HG03025 (cell line): ENCODE data around the gene ABCC11.

Source experiments
- ATAC-seq: cut with Tn5 transposase; IDR thresholded peaks from one replicate; pipeline ENCODE4 v1.9.1; 2021; ENCODE audit warnings: mild to moderate bottlenecking, moderate library complexity; ENCODE audit not compliant: unreplicated experiment, low FRiP score

The ABCC11 gene

DNA sequence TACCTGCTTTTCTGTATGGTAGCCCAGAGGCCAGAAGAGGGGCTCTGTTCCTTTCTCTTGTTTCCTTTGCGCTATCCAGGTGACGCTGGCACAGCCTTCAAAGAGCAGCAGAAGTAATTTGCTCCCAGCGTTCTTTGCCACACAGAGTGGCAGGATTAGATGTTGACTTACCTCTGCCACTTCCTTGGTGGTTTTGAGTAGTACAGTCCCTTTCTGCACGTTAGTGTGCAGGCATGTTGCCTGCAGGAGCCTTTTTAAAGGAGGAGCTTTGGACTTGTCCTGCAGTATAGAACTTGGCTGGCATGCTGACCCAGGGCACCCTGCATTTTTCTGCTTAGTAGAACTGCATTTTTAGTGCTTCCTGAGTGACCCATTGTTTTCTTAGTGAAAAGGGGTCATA, at the start of gene ABCC11:
Gene ABCC11, minus strand, starts transcription at position 229 of the 400 bp plus-strand sequence. CDS start 15,618 bp downstream, outside the sequence.
- no peak for ATAC-seq

DNA sequence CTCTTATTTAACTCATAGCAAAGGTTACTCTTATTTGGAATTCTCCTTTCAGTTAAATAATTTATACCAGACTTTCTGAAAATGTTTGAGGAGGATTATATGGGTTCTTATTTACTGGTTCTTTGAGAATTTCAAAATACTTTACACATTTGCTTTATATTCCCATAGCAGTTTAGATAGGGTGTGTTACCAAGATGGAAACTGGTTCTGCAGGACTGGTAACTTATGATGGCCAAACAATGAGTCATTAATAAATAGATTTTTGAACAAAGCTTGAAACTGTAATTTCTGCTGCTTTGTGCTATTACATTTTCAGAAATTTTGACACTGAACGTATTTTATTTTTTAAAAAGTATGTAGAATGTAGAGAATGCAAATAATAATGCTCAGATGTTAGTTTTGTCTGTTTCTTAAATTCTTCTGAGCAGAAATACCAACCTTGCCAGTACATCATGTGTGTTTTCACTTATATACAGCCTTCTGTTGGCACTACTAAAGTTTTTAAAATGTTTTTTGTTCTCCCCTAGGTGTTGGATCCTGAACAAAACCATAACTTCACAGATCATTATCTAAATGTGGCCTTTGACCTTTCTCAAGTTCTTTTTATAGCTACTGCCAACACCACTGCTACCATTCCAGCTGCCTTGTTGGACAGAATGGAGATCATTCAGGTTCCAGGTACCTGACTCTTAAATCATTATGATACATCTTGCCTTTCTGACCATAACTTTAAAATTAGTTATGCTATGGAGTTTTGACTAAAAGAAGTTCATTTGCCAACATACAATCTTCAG, 48.3 kb upstream of the ABCC11 start:
- no peak for ATAC-seq

DNA sequence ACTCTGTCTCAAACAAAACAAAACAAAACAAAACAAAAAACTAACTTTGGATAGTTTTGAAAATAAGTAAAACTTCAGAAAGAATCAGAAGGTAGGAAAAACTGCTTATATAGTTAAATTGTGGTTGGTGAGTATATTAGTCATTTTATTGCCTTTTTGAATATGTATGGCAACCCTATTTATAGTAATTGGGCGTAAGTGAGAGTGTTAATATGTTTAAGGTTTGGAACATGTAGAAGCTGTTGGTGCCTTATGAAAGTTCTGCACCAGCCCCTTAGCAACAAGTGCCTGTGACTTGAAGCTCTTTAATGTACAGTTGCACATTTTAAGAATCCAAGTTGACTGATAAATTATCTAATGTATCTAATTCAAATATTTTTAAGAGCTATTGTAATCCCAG, 47.4 kb upstream of the ABCC11 start:
- no peak for ATAC-seq

DNA sequence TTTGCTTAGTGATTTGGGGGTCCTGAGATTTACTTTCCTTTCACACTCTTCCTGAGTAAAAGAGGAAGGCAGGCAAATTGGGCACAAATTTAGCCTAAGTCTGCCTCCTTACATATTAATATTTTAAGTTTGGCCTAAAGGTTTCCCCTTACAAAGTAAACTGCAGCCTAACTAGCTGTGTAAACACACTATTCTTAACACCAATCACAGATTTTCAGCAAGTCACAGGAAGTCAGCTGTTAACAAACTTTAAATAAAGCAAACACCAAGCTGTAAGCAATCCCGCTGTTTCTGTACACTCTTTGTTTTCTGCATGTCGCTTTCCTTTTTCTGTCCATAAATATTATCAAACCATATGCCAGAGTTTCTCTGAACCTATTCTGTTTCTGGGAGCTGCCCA, 45.1 kb upstream of the ABCC11 start:
- ATAC-seq, result no peak

DNA sequence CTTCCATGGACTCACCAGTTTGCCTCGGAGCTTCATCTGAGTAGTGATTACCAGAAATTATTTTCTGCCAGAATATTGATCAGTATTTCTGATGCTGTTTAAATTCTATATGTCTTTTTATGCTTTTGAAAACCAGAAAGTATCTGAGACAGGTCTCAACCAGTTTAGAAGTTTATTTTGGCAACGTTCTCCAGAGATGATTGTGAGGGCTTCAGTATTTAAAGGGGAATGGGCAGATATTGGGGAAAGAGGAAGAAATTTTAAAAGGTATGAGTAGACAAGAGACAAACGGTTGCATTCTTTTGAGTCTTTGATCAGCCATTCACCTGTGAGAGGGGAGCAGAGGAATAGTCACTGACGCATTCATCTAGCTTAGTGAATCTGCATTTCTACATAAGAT, 44.4 kb upstream of the ABCC11 start:
- ATAC-seq, result no peak

DNA sequence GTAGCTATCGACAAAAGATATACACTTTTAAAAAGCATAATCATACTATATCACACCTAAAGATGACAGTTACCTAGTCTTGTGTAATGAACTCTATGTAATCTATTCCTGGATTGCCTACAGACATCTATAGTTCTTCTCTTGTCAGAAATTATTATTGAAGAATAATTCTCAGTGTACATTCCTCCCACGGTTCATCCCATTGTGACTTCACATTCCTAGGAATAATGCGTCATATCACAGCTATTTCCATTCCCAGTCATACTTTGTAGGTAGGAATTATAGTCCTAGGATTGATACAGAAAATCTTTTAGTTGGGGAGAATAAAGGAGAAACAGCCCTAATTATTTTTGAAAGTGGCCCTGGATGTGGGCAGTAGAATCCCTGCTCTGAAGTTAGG, 44.0 kb upstream of the ABCC11 start:
- no peak for ATAC-seq

DNA sequence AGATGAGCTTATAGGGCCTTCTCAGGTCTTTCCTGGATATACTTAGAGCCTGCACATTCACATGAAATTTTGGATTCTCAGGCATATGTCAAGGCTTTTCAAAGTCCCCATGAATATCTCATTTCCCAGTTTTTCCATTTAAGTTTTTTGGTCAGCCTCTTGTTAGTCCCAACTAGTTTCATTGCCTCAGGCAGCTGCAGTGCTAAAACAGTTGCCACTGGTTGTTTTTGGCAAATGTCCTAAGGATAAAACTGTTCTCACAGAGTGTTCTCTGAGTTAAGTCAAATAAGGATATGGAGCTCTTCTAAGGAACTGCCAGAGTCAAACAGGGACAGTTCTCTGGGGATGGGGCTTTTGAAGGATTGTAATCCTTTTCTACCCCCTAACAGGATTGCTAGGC, 39.9 kb upstream of the ABCC11 start:
- ATAC-seq, result no peak

DNA sequence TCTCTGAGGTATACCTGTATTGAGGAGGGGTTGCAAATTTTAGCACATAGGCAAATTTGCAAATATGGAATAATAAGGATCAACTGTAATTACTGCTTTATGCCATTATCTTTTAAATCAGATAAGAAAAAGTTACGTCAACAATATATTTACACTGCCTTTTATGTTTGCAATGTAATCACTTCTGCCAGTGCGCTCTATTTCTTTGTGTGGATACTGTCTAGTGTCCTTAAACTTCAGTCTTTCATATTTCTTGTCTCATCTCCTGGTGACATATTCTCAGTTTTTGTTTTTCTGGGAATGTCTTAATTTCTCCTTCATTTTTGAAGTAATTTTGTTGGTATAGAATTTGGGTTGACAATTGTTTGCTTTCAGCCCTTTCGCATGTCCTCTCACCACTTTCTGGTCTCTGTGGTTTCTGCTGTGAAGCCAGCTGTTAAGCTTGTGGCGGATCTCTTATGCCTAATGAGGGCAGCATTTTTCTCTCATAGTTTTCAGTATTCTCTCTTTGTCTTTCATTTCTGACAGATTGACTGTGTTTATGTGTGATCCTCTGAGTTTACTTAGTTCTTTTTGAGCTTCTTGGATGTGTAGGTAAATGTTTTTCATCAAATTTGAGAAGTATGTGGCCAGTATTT, 37.6 kb upstream of the ABCC11 start:
- ATAC-seq, result no peak

DNA sequence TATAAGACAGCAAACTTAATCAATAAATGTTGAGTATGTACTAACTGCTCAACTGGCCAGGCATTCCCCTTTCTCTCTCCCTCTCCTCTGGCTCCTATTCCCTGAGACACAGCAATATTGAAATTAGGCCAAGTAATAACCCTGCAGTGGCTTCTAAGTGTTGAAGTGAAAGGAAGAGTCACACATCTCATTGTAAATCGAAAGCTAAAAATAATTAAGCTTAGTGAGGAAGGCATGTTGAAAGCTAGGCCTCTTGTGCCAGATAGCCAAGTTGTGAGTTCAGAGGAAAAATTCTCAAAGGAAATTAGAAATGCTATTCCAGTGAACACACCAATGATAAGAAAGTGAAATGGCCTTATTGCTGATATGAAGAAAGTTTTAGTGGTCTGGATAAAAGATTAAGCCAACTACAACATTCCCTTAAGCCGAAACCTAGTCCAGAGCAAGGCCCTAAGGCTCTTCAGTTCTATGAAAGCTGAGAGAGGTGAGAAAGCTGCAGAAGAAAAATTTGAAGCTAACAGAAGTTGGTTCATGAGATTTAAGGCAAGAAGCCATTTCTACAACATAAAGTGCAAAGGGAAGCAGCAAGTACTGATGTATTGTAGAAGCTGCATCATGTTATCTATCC, 35.4 kb upstream of the ABCC11 start:
- no peak for ATAC-seq

DNA sequence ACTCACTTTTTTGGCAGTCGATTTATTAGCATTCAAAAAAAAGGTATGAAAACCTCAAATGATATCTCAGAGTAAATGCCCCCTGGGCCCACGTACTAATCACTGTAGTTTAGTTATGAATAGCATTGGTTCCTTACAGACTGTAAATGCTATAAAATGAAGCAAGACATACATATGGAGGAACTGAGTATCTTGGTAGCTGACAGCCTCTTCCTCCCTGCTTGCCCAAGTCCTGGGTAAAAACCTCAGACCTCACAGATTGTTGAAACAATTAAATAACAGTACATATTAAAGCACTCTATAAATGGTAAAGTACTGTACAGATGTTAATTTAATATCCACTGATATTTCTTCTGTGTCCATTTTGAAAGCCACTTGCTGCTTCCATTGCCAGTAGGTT, 33.2 kb upstream of the ABCC11 start:
- no peak for ATAC-seq

DNA sequence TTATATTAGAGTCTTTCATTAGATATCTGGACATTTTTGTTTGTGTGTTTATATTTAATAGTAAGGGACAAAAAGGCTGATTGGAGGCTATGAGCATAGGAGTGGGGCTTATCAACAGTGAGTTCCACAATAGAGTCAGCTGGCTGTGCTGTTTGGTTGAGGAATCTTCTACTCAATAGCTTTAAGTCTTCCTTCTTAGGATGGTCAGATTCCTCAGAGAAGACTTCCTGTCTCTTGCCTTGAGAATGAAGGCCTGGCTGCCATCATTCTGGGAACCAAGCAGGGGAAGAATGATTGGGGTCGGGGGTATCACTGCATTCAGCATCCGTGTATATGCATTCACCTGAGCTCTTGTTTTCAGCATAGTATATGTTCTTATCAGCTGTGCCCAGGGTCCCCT, 31.9 kb upstream of the ABCC11 start:
- no peak for ATAC-seq

DNA sequence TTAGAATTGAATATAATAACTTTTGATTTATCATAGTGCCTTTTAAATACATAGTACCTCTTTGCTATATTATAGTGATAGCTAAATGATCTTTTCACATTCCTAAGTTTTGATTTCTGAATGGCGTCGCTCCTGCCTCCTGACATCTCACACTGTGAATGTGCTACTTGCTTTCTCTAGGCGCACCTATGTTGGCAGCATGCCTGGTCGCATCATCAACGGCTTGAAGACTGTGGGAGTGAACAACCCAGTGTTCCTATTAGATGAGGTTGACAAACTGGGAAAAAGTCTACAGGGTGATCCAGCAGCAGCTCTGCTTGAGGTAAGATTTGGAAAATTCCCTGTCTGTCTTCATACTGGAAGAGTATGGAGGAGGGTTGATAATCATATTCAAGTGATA, 29.8 kb upstream of the ABCC11 start:
- no peak for ATAC-seq

DNA sequence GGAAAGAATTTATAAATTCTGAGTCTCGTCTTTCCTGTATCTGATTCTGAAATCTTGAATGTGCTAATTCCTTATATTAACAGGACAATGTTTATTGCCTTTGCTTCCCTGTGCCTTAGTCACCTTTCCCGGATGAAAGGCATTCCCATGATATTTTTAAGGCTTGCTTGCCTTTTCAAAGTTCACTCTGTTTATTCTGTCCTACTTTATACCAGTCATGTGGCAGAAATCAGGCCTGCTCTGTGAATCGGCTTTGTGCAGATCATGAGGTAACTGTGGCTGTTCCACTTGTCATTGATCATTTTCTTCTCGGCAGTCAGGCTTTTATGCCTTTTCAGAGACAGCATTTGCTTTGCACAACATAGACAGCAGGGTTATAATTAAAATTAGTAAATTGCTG, 28.8 kb upstream of the ABCC11 start:
- no peak for ATAC-seq

DNA sequence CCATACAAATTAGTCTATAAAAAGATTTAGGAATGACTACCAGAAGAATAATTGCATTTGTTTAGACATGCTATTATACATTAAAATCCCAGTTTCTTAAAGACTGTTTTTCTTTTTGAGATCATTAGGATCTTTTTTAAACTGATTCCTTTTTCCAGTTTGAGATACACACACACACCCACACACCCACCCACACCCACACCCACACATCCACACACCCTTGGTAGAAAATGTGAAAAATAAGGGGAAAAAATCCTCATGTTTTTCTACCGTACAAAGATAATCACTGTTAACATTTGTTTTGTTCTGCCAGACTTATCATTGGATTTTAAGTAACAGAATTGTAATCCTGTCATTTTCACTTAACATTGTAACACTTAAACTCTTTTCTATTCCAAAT, 27.1 kb upstream of the ABCC11 start:
- ATAC-seq, result no peak

DNA sequence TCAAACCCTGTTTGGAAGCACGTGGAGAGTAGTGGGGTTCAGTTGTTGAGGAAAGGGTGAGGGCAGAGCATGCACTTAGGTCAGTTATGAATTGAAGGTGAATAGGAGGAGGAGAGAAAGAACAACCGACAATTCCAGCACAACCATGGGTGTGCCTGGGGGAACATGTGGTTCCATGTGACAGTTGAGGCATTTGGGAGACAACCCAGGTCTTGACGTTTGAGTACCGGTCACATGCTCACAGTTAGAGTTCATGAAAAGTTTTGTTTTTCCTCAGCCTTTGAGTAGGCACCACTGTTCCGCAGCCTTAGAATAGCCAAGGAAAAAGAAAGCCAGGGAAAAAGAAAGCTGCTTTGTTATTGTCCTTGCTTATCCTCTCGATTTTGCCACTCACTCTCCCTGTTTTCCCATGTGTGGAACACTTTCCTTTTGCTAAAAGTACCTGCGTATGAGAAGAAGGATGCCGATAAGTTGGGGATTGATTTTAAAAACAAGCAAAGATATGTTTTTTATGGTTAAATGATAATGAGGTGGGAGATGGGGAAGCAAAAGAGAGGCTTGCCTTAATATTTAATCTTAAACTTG, 25.6 kb upstream of the ABCC11 start:
- ATAC-seq, result no peak

DNA sequence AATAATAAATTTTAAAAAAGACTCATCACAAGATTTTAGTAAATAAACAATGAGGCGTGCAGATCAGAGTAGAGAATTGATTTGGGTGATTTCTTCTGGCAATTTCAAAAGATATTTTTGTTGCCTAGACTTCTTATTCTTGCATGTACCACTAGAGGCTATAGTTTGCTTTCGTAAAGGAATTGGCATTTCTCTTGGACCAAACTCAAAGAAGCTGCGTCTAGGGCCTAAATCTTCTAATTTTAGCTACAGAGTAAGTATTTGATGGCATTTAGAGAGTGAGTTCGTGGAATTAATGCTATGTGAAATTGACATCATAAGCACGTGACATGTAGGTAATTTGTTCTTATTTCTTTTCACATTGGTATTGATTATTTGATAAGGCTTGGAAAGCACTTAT, 24.4 kb upstream of the ABCC11 start:
- ATAC-seq, result no peak

DNA sequence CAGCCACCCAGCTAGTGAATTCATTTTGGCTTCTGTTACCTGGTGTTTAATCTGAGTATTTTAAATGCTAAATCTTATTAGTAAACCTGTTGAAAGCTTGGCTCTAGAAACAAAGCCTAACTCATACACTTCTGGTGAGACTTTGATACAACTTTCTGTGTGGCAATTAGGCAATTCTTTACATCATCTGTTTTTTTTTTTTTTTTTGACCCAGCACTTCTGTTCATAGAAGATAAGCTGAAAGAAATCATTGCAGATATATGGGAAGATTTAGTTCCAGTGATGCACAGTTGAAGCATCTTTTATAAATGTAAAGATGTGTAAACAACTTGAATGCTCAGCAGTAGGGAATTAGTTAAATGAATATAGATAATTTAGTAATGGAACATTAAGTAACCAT, 21.7 kb upstream of the ABCC11 start:
- no peak for ATAC-seq

DNA sequence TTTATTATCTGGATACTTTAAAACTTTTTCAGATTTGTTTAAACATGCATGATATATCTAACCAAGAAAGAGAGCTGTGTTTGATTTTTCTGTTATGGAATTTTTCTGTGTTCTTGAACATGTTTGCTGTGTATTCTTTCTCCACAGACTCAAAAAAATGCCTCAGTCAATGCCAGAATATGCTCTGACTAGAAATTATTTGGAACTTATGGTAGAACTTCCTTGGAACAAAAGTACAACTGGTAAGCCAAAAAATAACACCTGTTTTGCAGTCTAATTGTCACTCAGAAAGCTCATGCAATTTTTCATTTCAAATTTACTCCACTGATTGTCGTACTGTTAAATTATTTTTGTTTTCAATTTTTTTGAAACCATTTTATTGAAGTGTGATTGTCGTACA, 15.3 kb upstream of the ABCC11 start:
- no peak for ATAC-seq

DNA sequence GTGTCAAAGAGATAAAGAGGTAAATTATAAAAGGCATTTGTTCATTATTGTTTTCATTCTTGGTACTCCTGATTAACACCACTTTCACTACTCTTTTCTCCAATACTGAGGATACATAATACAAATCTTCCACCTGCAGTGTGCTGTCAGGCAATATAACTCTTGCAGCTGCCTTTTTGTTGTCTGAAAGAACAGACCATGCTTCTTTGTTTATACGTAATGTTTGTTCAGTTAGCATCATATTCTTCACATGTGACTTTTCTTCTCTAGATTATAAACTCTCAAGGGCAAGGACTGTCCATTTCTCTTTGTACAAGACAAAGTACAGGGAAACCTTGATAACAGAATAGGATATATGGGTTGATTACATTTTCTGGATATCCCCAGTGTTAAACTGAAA, 14.2 kb upstream of the ABCC11 start:
- ATAC-seq, result no peak

DNA sequence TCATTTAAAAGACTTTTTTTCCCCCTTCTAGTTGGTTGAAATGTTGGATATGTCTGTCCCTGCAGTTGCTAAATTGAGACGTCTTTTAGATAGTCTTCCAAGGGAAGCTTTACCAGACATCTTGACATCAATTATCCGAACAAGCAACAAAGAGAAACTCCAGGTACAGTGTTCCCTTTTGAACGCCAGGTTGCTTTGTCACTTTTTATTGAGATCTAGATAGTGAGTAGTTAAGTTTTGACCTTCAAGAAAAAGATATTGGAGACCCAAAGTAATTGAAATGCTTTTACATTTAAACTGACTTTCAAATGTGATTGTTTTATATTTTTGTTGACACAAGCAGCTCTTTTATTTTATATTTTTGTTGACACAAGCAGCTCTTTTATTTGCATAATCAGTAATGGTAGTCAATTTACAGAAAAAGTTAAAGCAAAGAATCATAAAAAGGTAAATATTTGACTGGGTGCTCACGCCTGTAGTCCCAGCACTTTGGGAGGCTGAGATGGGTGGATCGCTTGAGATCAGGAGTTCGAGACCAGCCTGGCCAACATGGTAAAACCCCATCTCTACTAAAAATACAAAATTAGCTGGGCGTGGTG, 9.3 kb upstream of the ABCC11 start:
- ATAC-seq, result no peak

DNA sequence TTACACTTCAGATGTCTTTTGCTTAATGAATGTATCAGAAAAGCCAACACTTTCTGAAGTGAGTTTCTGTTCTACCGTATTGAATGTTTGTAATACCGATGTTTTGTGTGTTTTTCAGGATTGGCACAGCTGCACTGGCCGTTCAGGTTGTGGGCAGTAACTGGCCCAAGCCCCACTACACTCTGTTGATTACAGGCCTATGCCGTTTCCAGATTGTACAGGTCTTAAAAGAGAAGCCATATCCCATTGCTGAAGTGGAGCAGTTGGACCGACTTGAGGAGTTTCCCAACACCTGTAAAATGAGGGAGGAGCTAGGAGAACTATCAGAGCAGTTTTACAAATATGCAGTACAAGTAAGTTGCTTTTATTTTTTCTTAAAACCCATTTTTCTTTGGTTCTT, 4.7 kb upstream of the ABCC11 start:
- no peak for ATAC-seq
